PC-9 (cell line): ENCODE measurements around the gene CLDN3. TPM values are rescaled to one million over a fixed set of nuclear protein-coding genes. Genes with fewer than 3 reads are reported as not detected.

ENCODE experiments used
- BruUV-seq: library from RNA; stranded (reverse); fragments of 400-500 nt; replicated peaks from 2 replicates; lab custom pipeline; 2021; lab: Mats Ljungman, UMichigan
- CTCF ChIA-PET: fragments of 300-600 bp; sonication (Branson Sonifier 250); formaldehyde crosslinking; loops from one replicate; lab custom pipeline; 2022; ENCODE audit warnings: antibody characterized with exemption; lab: Charles Lee
- POLR2A ChIA-PET: fragments of 300-600 bp; sonication (Branson Sonifier 250); formaldehyde crosslinking; loops from one replicate; lab custom pipeline; 2022; ENCODE audit warnings: antibody characterized with exemption; ENCODE audit not compliant: unreplicated experiment; lab: Charles Lee
- DNase-seq, 2 experiments: peaks; one replicate each; pipeline versions ENCODE4 v3.0.0 to v3.0.0-alpha.2; 2015 to 2022; ENCODE audit warnings: mixed read lengths in 1 of 2
- H2AFZ ChIP-seq: fragments of 200-600 bp; sonication (generic); 2 replicates; pipeline ENCODE4 v1.8.1; 2017; ENCODE audit warnings: antibody characterized with exemption
- H3F3A ChIP-seq: fragments of 200-600 bp; sonication (generic); 2 replicates; pipeline ENCODE4 v1.8.1; 2017; ENCODE audit warnings: antibody characterized with exemption, mild to moderate bottlenecking, low read depth; ENCODE audit not compliant: insufficient read depth
- H3K27ac ChIP-seq: fragments of 200-600 bp; sonication (generic); 2 replicates; pipeline ENCODE4 v1.6.1; 2016; ENCODE audit warnings: mixed run types
- H3K27me3 ChIP-seq: fragments of 200-600 bp; sonication (generic); 2 replicates; pipeline ENCODE4 v1.6.1; 2016; ENCODE audit warnings: low read depth, mixed run types; ENCODE audit not compliant: insufficient read depth
- H3K36me3 ChIP-seq: fragments of 200-600 bp; sonication (generic); 2 replicates; pipeline ENCODE4 v1.6.1; 2016; ENCODE audit warnings: low read depth, mixed run types
- H3K4me1 ChIP-seq: fragments of 200-600 bp; sonication (generic); replicated peaks from 2 replicates; pipeline ENCODE4 v1.6.1; 2016; ENCODE audit warnings: mixed run types; ENCODE audit not compliant: insufficient read depth
- H3K4me2 ChIP-seq: fragments of 200-600 bp; sonication (generic); 2 replicates; pipeline ENCODE4 v1.6.1; 2017; ENCODE audit warnings: mixed run types
- H3K4me3 ChIP-seq: fragments of 200-600 bp; sonication (generic); 2 replicates; pipeline ENCODE4 v1.6.1; 2016; ENCODE audit warnings: mixed run types
- H3K79me2 ChIP-seq: fragments of 200-600 bp; sonication (generic); 2 replicates; pipeline ENCODE4 v1.6.1; 2017; ENCODE audit warnings: low read depth, mixed run types
- H3K9me2 ChIP-seq: fragments of 200-600 bp; sonication (generic); 2 replicates; pipeline ENCODE4 v1.8.1; 2017; ENCODE audit warnings: mild to moderate bottlenecking; ENCODE audit not compliant: insufficient read depth
- H3K9me3 ChIP-seq: fragments of 200-600 bp; sonication (generic); 2 replicates; pipeline ENCODE4 v1.8.1; 2016; ENCODE audit warnings: low read depth; ENCODE audit not compliant: insufficient read depth
- H4K20me1 ChIP-seq: fragments of 200-600 bp; sonication (generic); 2 replicates; pipeline ENCODE4 v1.8.1; 2017; ENCODE audit not compliant: insufficient read depth
- CTCF ChIP-seq: fragments of 200-600 bp; sonication (generic); conservative IDR thresholded peaks from 2 replicates; pipeline ENCODE4 v1.6.1; 2017; ENCODE audit warnings: mixed run types, antibody characterized with exemption, mild to moderate bottlenecking, moderate library complexity
- EZH2 ChIP-seq: fragments of 200-600 bp; sonication (generic); IDR thresholded peaks from 2 replicates; pipeline ENCODE4 v1.8.0; 2017; ENCODE audit warnings: antibody characterized with exemption, low read depth
- intact Hi-C: fragments of 100-400 bp; cut with micrococcal nuclease; formaldehyde crosslinking; loops from one replicate; pipeline ENCODE4 v1.10.0; 2022; ENCODE audit not compliant: unreplicated experiment
- total RNA-seq: library from RNA; stranded (reverse); gene quantifications from 2 replicates; pipeline ENCODE4 v1.2.3, GENCODE V29; 2021

The CLDN3 gene
- total RNA-seq, 1 experiment from 2014 or later: 31.3 TPM

GRCh38 chr7:73815436-73815835 is 45.4 kb upstream of the CLDN3 start:
- intact Hi-C loops: no loop called here
- TF ChIP-seq CTCF: no peak
- TF ChIP-seq EZH2: no peak
- ChIA-PET POLR2A (interaction anchor here (0.6 kb wide), 2 partner anchors 18 to 27 kb away, joined by 3 to 4 read pairs; no protein-coding TSS in a partner anchor), CTCF (interaction anchor here (0.6 to 0.7 kb wide), 4 partner anchors 40 to 167 kb away, joined by 3 to 4 read pairs (median 4); no protein-coding TSS in a partner anchor)
- Histone ChIP-seq H3K36me3 (no peaks in the 10 kb centered on the region), H2AFZ (no peak overlapping the region), H3K4me1 (0 out of 2 replicates have a peak, but pooled peaks cover 13% of the 10 kb centered on the region), H3K79me2 (no peaks in the 10 kb centered on the region), H3K9me3 (no peaks in the 10 kb centered on the region), H3K9me2 (no peaks in the 10 kb centered on the region), H3K4me2 (no peak overlapping the region), H3K27me3 (no peaks in the 10 kb centered on the region), H3K4me3 (no peak overlapping the region), H3K27ac (no peak overlapping the region), H4K20me1 (no peaks in the 10 kb centered on the region), H3F3A (0 out of 2 replicates have a peak, but pooled peaks cover 6% of the 10 kb centered on the region)
- no TSS peak for BruUV-seq
- DNase-seq: no peak

GRCh38 chr7:73812996-73813395 is 42.9 kb upstream of the CLDN3 start:
- BruUV-seq: no TSS peak
- Histone ChIP-seq H3K27me3 (no peaks in the 10 kb centered on the region), H3K9me2 (no peaks in the 10 kb centered on the region), H3K4me1 (peaks cover 27% of the 10 kb centered on the region), H3K27ac (peak overlapping the region; percentile 16; the same call in 1 of the 2 replicates), H2AFZ (no peak overlapping the region), H3F3A (peaks cover 14% of the 10 kb centered on the region; the same call in 1 of the 2 replicates), H3K4me3 (no peak overlapping the region), H4K20me1 (no peaks in the 10 kb centered on the region), H3K36me3 (no peaks in the 10 kb centered on the region), H3K4me2 (no peak overlapping the region), H3K79me2 (no peaks in the 10 kb centered on the region), H3K9me3 (no peaks in the 10 kb centered on the region)
- TF ChIP-seq CTCF (no peak), EZH2 (no peak)
- DNase-seq: no peak
- intact Hi-C loops: no loop called here
- POLR2A ChIA-PET: interaction anchor here (0.6 kb wide), 1 partner anchor 9 kb away, joined by 5 read pairs; no protein-coding TSS in a partner anchor
- CTCF ChIA-PET: no interaction called here

- CTCF ChIA-PET: interaction anchor here (0.6 to 1.8 kb wide), 6 partner anchors 8 to 291 kb away, joined by 3 to 7 read pairs (median 4); no protein-coding TSS in a partner anchor
- Histone ChIP-seq H3K79me2 (no peaks in the 10 kb centered on the region), H3F3A (peaks cover 14% of the 10 kb centered on the region; the same call in 1 of the 2 replicates), H3K36me3 (no peaks in the 10 kb centered on the region), H3K27ac (no peak overlapping the region), H3K27me3 (no peaks in the 10 kb centered on the region), H3K9me3 (no peaks in the 10 kb centered on the region), H3K9me2 (no peaks in the 10 kb centered on the region), H4K20me1 (no peaks in the 10 kb centered on the region), H3K4me1 (peaks cover 22% of the 10 kb centered on the region), H3K4me2 (no peak overlapping the region), H3K4me3 (no peak overlapping the region), H2AFZ (no peak overlapping the region)
- POLR2A ChIA-PET: no interaction called here
- BruUV-seq: no TSS peak
- DNase-seq: peak; percentile 55 to 75
- TF ChIP-seq EZH2 (no peak), CTCF (peak; percentile 89)
- intact Hi-C loops: loop anchor here (1.0 kb wide), 3 partner anchors 11 to 44 kb away; no protein-coding TSS in a partner anchor
These were observed 41.7 kb upstream of the CLDN3 start for GRCh38 chr7:73811760-73812168.
